Panc1 (cell line): Measurements from ENCODE around the gene BACE2. TPM values are rescaled to one million over a fixed set of nuclear protein-coding genes. Genes with fewer than 3 reads are reported as not detected.

Experiments used
- ATAC-seq: fragments of 200-7000 bp; cut with Tn5 transposase; 2 replicates; pipeline ENCODE4 v1.9.1; 2020; ENCODE audit warnings: mild to moderate bottlenecking, moderate library complexity
- BruUV-seq: library from RNA; stranded (reverse); fragments of 400-500 nt; replicated peaks from 2 replicates; lab custom pipeline; 2021; lab: Mats Ljungman, UMichigan
- CTCF ChIA-PET: fragments of 300-600 bp; sonication (Branson Sonifier 250); formaldehyde crosslinking; loops from one replicate; lab custom pipeline; 2022; ENCODE audit warnings: antibody characterized with exemption; lab: Charles Lee
- POLR2A ChIA-PET: fragments of 300-600 bp; sonication (Branson Sonifier 250); formaldehyde crosslinking; loops from one replicate; lab custom pipeline; 2022; ENCODE audit warnings: antibody characterized with exemption; lab: Charles Lee
- DNase-seq: peaks from one replicate; pipeline ENCODE4 v3.0.0-alpha.2; 2010; ENCODE audit warnings: low read depth, low spot score
- H3K27ac ChIP-seq: 2 replicates; pipeline ENCODE4 v1.5.1; 2011; ENCODE audit warnings: mild to moderate bottlenecking, low read length, inconsistent platforms
- H3K27me3 ChIP-seq: fragments of 200-500 bp; sonication (Bioruptor generic); 2 replicates; pipeline ENCODE4 v1.6.0; 2014; ENCODE audit warnings: low read length, inconsistent platforms; ENCODE audit not compliant: control insufficient read depth, insufficient read depth
- H3K36me3 ChIP-seq: fragments of 200-500 bp; sonication (Bioruptor generic); 2 replicates; pipeline ENCODE4 v1.5.1; 2014; ENCODE audit warnings: inconsistent platforms, mild to moderate bottlenecking, low read length, moderate library complexity; ENCODE audit not compliant: control insufficient read depth, insufficient read depth
- H3K4me1 ChIP-seq: 2 replicates; pipeline ENCODE4 v1.5.1; 2011; ENCODE audit warnings: inconsistent platforms, mild to moderate bottlenecking, low read length, moderate library complexity; ENCODE audit not compliant: control insufficient read depth, insufficient read depth
- H3K4me3 ChIP-seq, 2 experiments: 2 replicates each; pipeline ENCODE4 v1.5.1; 2011 to 2012; ENCODE audit warnings: low read depth in 2 of 2, low read length in 2 of 2, mild to moderate bottlenecking in 2 of 2, inconsistent platforms in 1 of 2, moderate library complexity in 1 of 2
- H3K9me3 ChIP-seq: fragments of 200-500 bp; sonication (Bioruptor generic); 2 replicates; pipeline ENCODE4 v1.5.1; 2014; ENCODE audit warnings: low read depth, mild to moderate bottlenecking, inconsistent platforms, low read length, moderate library complexity; ENCODE audit not compliant: control insufficient read depth, insufficient read depth
- CTCF ChIP-seq: fragments of 450-650 bp; IDR thresholded peaks from 2 replicates; pipeline ENCODE4 v1.5.1; 2017; ENCODE audit warnings: mild to moderate bottlenecking
- POLR2AphosphoS5 ChIP-seq: IDR thresholded peaks from 2 replicates; pipeline ENCODE4 v1.6.1; 2012; ENCODE audit warnings: mild to moderate bottlenecking, low read depth, low read length, moderate library complexity
- REST ChIP-seq, 2 experiments: IDR thresholded peaks; 2 replicates each; pipeline ENCODE4 v1.6.1; 2011 to 2012; ENCODE audit warnings: low read depth in 2 of 2, control low read depth in 1 of 2, low read length in 1 of 2, mild to moderate bottlenecking in 1 of 2, moderate library complexity in 1 of 2; ENCODE audit not compliant: insufficient read depth in 1 of 2
- SIN3A ChIP-seq: IDR thresholded peaks from 2 replicates; pipeline ENCODE4 v1.6.1; 2012; ENCODE audit warnings: low read depth, mild to moderate bottlenecking, low read length, moderate library complexity, borderline replicate concordance; ENCODE audit not compliant: insufficient read depth
- TCF7L2 ChIP-seq: IDR thresholded peaks from 2 replicates; pipeline ENCODE4 v1.6.1; 2011; ENCODE audit warnings: mild to moderate bottlenecking, low read depth, low read length, inconsistent platforms
- in situ Hi-C: cut with HindIII; loops from 2 replicates; pipeline ENCODE4 v1.10.0; 2016; ENCODE audit warnings: low sequenced_read_pairs, low pct_unique_long_range_greater_than_20kb
- intact Hi-C: fragments of 100-400 bp; cut with micrococcal nuclease; formaldehyde crosslinking; loops from one replicate; pipeline ENCODE4 v1.10.0; 2022; ENCODE audit not compliant: unreplicated experiment
- total RNA-seq: library from RNA; stranded (reverse); gene quantifications from one replicate; pipeline ENCODE4 v1.2.1, GENCODE V29; 2021; ENCODE audit not compliant: unreplicated experiment

BACE2 gene
- total RNA-seq, 1 experiment from 2014 or later: 16.3 TPM

DNA sequence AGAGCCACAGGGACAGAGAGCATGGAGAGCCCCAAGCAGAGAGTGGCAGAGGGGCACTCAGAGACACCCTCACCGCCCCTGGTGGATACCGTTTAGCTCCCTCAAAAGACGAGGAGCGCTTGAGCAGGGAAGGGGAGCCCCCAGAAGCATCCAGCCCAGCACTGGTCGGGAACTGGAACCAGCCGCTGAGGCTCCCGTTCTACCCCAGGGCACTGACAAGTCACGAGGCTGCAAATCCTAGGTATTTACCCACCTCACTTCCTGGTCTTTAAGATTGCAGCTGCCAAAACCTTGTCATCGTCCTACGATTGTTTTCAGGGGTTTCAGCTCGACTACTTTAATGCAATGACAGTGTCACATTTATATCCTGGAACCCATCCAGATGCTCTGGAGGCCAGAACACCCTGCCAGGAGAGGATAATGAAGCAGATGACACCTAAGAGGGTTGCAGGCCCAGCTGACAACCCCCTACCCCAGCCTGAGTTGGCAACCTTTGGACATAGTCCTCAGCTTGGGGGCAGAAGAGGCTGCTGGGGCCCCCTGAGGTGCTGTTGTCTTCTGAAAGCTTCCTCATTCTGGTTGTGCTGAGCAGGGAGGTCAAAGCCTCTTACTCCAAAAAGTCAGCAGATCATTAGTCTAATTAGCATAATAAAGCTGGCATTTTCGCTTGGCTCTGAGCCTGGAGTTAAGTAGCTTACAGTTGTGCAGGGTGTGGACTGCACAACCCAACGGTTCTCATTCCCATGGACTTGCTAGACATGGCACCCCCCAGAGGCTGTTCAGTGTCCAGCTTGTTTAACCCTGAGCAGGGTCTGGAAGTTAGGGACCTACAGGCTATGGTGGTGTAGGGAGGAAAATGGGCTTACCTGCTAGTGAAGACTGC, 20.6 kb upstream of the BACE2 start:
- DNase-seq (no peak), ATAC-seq (0 out of 2 replicates have a peak, but pooled peaks have one; percentile 62)
- Histone ChIP-seq H3K27me3 (no peaks in the 10 kb centered on the region; the same call in 1 of the 2 replicates), H3K4me3 (no peak overlapping the region), H3K36me3 (no peaks in the 10 kb centered on the region), H3K27ac (no peak overlapping the region), H3K4me1 (no peaks in the 10 kb centered on the region; the same call in 1 of the 2 replicates), H3K9me3 (no peaks in the 10 kb centered on the region)
- intact Hi-C loops: no loop called here
- ChIA-PET CTCF (no interaction called here), POLR2A (no interaction called here)
- TF ChIP-seq CTCF: no peak
- TF ChIP-seq TCF7L2: no peak
- TF ChIP-seq REST (IDR thresholded peaks at IDR 0.05; ENCODE audit: insufficient read depth in 1 of 2, low read depth in 2 of 2, low read length in 1 of 2): no peak
- TF ChIP-seq POLR2AphosphoS5: no peak
- no peak for TF ChIP-seq SIN3A
- in situ Hi-C loops: no loop called here
- no TSS peak for BruUV-seq

GRCh38 chr21:41147979-41148355, 20.0 kb upstream of the BACE2 start:
- H3K27ac ChIP-seq: no peak overlapping the region
- H3K27me3 ChIP-seq: no peaks in the 10 kb centered on the region; the same call in 1 of the 2 replicates
- in situ Hi-C loops (no loop called here), intact Hi-C loops (no loop called here)
- ChIA-PET CTCF (no interaction called here), POLR2A (no interaction called here)
- no peaks in the 10 kb centered on the region for H3K9me3 ChIP-seq
- DNase-seq (no peak), ATAC-seq (no peak)
- no TSS peak for BruUV-seq
- no peaks in the 10 kb centered on the region for H3K36me3 ChIP-seq
- no peak overlapping the region for H3K4me3 ChIP-seq
- TF ChIP-seq SIN3A (no peak), REST (IDR thresholded peaks at IDR 0.05; ENCODE audit: insufficient read depth in 1 of 2, low read depth in 2 of 2, low read length in 1 of 2) (no peak)
- H3K4me1 ChIP-seq: no peaks in the 10 kb centered on the region; the same call in 1 of the 2 replicates
